HG02642 (cell line): ENCODE data around the gene IST1.
"Not testable (repeated sequence)": the region's sequence is repeated elsewhere in the genome, so short reads cannot be mapped to it uniquely, and the experiment has no call there.

Experiments used
- ATAC-seq: cut with Tn5 transposase; IDR thresholded peaks from one replicate; pipeline ENCODE4 v1.9.1; 2021; ENCODE audit warnings: mild to moderate bottlenecking; ENCODE audit not compliant: unreplicated experiment, poor library complexity

Gene IST1

GRCh38 chr16:71878911-71879310 is 16.4 kb upstream of the IST1 start:
- ATAC-seq, result no peak

GRCh38 chr16:71880176-71880575 is 15.2 kb upstream of the IST1 start:
- no peak for ATAC-seq

GRCh38 chr16:71882505-71883167 is 12.7 kb upstream of the IST1 start:
- ATAC-seq, result peak; percentile 9

GRCh38 chr16:71883168-71883848 is 12.0 kb upstream of the IST1 start:
- ATAC-seq, result peak; percentile 54

GRCh38 chr16:71883849-71884638 is 11.3 kb upstream of the IST1 start, which contains the start of gene ZNF821:
ZNF821 (minus strand) TSS chr16:71884182; CDS start chr16:71879946, 4,236 bp downstream.
- ATAC-seq, result peak; percentile 67

GRCh38 chr16:71885261-71885650 is 10.1 kb upstream of the IST1 start:
- ATAC-seq, result no peak

- ATAC-seq, result no peak
Observed at GRCh38 chr16:71889147-71889546, 6.2 kb upstream of the IST1 start.

GRCh38 chr16:71893888-71894228 is 1.5 kb upstream of the IST1 start:
- ATAC-seq, result no peak

- ATAC-seq, result peak; percentile 18
Observed at GRCh38 chr16:71894229-71894920, 956 bp upstream of the IST1 start.

GRCh38 chr16:71895679-71896365 is 491 bp downstream of the IST1 start:
- ATAC-seq, result peak; percentile 33

GRCh38 chr16:71896764-71897368 is 1.5 kb downstream of the IST1 start:
- no peak for ATAC-seq

GRCh38 chr16:71899171-71899570 is 3.8 kb downstream of the IST1 start:
- ATAC-seq, result no peak

- ATAC-seq, result no peak
Observed at GRCh38 chr16:71902656-71903365, 7.5 kb downstream of the IST1 start.

- ATAC-seq, result no peak
Observed at GRCh38 chr16:71903608-71904007, 8.3 kb downstream of the IST1 start.

GRCh38 chr16:71904239-71904638 is 8.9 kb downstream of the IST1 start:
- no peak for ATAC-seq

GRCh38 chr16:71905765-71906164 is 10.4 kb downstream of the IST1 start:
- ATAC-seq, result not testable (repeated sequence)

GRCh38 chr16:71911121-71911520 is 15.8 kb downstream of the IST1 start:
- no peak for ATAC-seq

GRCh38 chr16:71912534-71913275 is 17.4 kb downstream of the IST1 start:
- no peak for ATAC-seq
